Measurements from ENCODE around the gene EXOSC6. TPM values are rescaled to one million over a fixed set of nuclear protein-coding genes. Genes with fewer than 3 reads are reported as not detected.
"Not testable (repeated sequence)": the region's sequence is repeated elsewhere in the genome, so short reads cannot be mapped to it uniquely, and the experiment has no call there.

Gene EXOSC6
- total RNA-seq, 2 donors from 2014 or later, result 11.2 to 15.2 TPM

DNA sequence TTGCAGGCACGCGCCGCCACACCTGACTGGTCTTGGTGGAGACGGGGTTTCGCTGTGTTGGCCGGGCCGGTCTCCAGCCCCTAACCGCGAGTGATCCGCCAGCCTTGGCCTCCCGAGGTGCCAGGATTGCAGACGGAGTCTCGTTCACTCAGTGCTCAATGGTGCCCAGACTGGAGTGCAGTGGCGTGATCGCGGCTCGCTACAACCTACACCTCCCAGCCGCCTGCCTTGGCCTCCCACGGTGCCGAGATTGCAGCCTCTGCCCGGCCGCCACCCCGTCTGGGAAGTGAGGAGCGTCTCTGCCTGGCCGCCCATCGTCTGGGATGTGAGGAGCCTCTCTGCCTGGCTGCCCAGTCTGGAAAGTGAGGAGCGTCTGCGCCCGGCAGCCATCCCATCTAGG lies 47.7 kb downstream of the EXOSC6 start:
- not testable (repeated sequence) for H3K27me3 ChIP-seq; H3K9me3 ChIP-seq; H3K27ac ChIP-seq; H3K4me1 ChIP-seq; H3K4me3 ChIP-seq; DNase-seq (ENCODE audit: low spot score); H3K36me3 ChIP-seq

DNA sequence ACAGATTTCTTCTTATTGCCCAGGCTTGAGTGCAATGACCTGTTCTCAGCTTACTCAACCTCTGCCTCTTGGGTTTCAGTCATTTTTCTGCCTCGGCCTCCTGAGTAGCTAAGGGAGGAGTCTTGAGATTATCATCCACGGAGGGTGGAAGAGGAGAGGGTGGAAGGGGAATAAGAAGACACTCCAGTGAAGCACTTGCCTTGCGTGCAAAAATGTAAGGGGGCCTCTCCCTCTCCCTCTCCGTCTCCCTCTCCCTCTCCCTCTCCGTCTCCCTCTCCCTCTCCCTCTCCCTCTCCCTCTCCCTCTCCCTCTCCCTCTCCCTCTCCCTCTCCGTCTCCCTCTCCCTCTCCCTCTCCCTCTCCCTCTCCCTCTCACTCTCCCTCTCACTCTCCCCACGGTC lies 48.2 kb downstream of the EXOSC6 start:
- H3K4me1 ChIP-seq; H3K4me3 ChIP-seq; H3K36me3 ChIP-seq; H3K27me3 ChIP-seq; H3K27ac ChIP-seq; H3K9me3 ChIP-seq; DNase-seq (ENCODE audit: low spot score): not testable (repeated sequence)

- not testable (repeated sequence) for DNase-seq (ENCODE audit: low spot score); H3K9me3 ChIP-seq
These were observed 51.7 kb downstream of the EXOSC6 start for GRCh38 chr16:70200063-70200462.

GRCh38 chr16:70199170-70199569 lies 52.6 kb downstream of the EXOSC6 start:
- not testable (repeated sequence) for H3K27ac ChIP-seq; DNase-seq (ENCODE audit: low spot score); H3K9me3 ChIP-seq; H3K4me1 ChIP-seq; H3K4me3 ChIP-seq; H3K36me3 ChIP-seq; H3K27me3 ChIP-seq

More at GRCh38 chr16:70200063-70200462, 51.7 kb downstream of the EXOSC6 start:
- not testable (repeated sequence) for H3K27ac ChIP-seq, H3K27me3 ChIP-seq, H3K4me3 ChIP-seq, H3K36me3 ChIP-seq, H3K4me1 ChIP-seq

DNA sequence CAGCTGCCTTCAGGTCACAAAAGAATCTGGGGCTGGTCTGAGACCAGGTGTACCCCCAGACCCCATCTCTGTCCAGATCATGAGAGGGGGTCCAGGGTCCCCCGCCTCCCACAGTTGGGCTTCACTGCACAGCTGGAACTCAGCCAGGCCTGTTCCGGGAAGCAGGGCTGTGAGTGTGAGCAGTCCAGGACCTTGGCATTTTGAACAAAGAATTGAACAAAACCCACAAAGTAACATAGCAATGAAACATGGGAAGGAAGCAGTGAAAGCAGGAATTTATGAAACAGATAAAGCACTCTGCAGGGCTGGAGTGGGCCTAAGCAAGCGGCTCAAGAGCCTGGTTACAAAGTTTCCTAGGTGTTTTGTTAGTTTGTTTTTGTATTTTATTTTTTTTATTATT lies 53.1 kb downstream of the EXOSC6 start:
- H3K27ac ChIP-seq; H3K27me3 ChIP-seq; DNase-seq (ENCODE audit: low spot score); H3K36me3 ChIP-seq; H3K9me3 ChIP-seq; H3K4me1 ChIP-seq; H3K4me3 ChIP-seq: not testable (repeated sequence)

DNA sequence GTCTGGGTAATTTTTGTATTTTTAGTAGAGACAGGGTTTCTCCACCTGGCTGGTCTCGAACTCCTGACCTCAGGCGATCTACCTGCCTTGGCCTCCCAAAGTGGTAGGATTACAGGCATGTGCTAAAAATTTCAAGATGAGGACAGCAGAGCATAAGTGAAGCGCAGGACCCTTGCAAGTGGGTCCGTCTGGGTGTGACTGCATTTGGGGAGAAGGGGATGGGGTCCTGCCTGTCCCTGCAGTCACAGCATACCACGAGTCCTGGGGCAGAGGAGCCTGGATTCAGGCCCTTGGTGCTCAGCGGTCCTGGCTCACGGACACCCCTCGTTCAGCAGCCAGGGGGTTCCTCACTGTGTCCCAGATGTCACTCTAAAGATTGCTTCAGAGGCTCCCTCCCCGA lies 53.5 kb downstream of the EXOSC6 start:
- H3K9me3 ChIP-seq; H3K27me3 ChIP-seq; H3K4me3 ChIP-seq; DNase-seq (ENCODE audit: low spot score); H3K36me3 ChIP-seq; H3K27ac ChIP-seq; H3K4me1 ChIP-seq: not testable (repeated sequence)

DNA sequence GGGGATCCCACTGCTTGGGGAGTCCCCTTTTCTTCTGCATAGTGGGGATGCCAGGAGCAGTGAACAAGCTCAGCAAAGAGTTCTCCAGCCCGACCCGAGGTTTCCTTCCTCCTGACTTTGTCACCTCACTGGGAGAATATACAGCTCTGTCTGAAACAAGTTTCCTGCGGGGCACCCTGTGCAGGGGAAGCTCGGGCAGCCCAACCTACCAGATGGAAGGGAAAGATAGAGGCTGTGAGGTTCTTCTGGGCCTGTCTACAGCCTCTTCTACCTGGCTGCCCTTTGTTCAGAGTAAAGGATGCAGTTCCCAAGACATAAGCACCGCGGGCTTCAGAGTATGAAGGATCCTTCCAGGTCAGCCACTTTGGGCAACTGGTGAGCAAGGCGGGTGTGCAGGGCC lies 54.1 kb downstream of the EXOSC6 start:
- DNase-seq (ENCODE audit: low spot score); H3K36me3 ChIP-seq; H3K9me3 ChIP-seq; H3K27ac ChIP-seq; H3K27me3 ChIP-seq; H3K4me1 ChIP-seq; H3K4me3 ChIP-seq: not testable (repeated sequence)

Other genes with a start within 250 kb of the EXOSC6 start
- gene PDPR, start 137.6 kb downstream of the EXOSC6 start, total RNA-seq, result 10 to 100 TPM; 19.3 to 26.4 TPM
- gene CLEC18C, start 78.2 kb downstream of the EXOSC6 start, total RNA-seq, result not detected
- gene AARS1, start 37.6 kb upstream of the EXOSC6 start, total RNA-seq, result 10 to 100 TPM; 54.0 to 56.8 TPM
- gene DDX19B, start 47.2 kb upstream of the EXOSC6 start, total RNA-seq, result 10 to 100 TPM; 20.8 to 21.6 TPM
- 10 to 100 TPM; 23.3 to 24.9 TPM for gene DDX19A, start 95.0 kb upstream of the EXOSC6 start, total RNA-seq
- 10 to 100 TPM; 13.5 to 16.9 TPM for gene ST3GAL2, start 187.2 kb upstream of the EXOSC6 start, total RNA-seq
- gene FCSK, start 202.7 kb upstream of the EXOSC6 start, total RNA-seq, result 10 to 100 TPM in 1 of 2 donors, 1 to 10 TPM in 1; 9.5 to 10.2 TPM